CMK (cell line): ENCODE results near the gene SH3TC1.

Source experiments
- DNase-seq: peaks from one replicate; pipeline ENCODE4 v3.0.0-alpha.2; 2010; ENCODE audit warnings: low read depth

SH3TC1 gene

DNA sequence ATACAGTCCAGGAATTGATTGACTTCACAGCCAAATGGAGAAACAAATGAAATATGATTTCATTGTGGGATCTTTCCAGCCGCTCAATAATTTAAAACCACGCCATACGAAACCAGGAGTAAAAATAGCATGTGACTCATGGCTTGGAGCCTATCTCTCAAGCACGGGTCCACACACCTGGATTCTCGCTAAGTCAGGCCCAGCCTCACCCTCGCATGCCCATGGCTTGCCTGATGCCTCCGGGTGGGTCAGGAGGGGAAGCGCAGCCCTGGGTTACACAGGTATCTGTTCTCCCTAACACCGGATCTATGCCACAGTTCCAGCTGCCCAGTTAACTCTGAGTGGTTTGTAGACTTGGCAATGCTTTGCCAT is 34.9 kb upstream of the SH3TC1 start:
- DNase-seq = no peak

DNA sequence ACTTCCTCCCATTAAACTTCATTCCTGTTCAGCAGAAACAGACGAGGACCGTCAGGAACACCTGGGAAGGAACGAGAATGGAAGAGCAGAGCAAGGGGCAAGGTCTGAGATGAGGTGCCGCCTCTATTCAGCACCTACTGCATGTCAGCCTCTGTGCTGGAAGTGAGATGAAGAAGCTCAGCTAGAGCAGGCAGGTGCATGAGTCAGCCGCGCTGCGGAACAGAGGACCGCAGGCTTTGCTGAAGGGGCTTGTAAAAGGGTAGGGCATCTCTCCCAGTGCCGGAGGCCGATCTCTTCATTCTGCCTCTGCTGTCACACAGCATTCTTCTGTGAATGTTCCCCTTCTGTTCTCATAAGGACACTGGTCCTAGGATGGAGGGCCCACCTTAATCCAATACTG is 34.4 kb upstream of the SH3TC1 start:
- no peak for DNase-seq

DNA sequence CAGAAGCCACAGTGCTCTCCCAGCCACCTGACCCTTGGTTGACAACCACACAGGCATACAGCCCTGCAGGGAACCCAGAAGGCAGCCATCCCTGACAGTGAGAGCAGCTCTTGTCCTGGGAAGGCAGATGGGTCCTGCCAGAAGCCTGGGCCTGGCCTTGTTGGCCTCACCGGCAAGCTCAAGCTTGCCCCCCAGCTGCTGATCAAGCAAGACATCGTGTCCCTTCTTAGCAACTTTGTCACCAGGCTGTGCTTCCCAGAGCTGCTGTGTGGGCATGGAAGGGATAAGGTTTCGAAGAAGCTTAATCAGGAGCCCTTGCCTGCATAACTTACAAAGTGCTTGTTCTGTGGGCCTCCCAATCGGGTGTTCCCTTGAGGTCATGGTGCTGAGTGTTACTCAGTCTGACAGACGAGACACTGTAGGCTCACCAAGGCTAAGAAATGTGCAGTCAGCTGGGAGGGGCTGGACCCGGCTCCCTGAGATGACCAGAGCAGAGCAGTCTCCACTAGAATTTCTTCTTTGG is 33.7 kb upstream of the SH3TC1 start:
- DNase-seq = no peak

DNA sequence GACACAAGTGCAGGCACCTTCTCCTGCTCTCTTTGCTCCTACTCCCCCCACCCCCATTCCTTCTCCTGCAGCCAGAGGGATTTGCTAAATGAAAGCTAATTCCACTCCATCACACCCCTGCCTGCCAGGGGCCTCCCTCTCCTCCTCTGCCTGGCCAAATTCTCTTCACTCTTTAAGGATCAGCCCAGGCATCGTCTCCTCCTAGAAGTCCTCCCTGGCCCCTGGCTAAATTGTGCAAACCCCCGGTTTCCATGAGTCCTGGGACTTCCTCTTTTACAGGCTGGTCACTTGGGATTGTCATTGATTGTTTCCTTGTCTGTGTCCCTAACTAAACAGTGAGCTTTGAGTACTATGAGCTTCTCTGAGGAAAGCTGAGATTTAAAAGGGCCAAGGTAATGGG is 31.8 kb upstream of the SH3TC1 start:
- no peak for DNase-seq

DNA sequence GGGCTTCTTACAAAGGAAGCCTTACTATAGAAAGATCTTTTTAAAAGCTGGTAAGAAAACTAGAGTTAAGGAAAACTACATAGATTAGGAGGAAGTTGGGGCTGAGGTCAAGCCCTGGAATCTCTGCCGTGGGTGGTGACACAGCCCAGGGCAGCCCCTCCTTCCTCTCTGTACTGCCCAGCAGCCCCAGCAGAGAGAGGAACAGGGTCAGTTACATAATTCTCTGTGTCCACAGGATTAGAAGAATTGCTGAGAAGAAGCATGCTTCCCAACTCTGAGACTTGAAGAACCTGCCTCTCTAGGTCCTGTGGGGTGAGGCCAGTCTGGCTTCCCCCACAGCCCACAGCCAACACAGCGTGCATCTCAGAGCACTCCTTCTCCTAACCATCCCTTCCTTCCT is 31.3 kb upstream of the SH3TC1 start:
- no peak for DNase-seq

DNA sequence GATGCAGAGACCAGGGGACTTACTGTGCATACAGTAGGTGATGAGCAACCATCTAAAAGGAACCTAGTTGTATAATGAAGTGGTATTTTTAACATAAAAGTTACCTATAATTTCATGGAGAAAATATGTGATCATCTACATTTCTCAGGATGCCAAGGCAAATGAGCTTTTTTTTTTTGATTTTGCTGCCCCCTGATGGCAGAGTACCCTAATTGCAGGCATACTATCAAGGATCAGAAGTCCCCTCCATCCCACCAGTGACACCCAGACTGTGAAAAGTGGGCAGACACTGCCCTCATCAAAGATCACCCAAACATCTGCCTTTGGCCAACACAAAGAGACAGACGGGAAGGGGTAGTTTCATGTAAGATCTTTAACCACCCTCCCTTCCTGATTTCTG is 30.9 kb upstream of the SH3TC1 start:
- DNase-seq = no peak

DNA sequence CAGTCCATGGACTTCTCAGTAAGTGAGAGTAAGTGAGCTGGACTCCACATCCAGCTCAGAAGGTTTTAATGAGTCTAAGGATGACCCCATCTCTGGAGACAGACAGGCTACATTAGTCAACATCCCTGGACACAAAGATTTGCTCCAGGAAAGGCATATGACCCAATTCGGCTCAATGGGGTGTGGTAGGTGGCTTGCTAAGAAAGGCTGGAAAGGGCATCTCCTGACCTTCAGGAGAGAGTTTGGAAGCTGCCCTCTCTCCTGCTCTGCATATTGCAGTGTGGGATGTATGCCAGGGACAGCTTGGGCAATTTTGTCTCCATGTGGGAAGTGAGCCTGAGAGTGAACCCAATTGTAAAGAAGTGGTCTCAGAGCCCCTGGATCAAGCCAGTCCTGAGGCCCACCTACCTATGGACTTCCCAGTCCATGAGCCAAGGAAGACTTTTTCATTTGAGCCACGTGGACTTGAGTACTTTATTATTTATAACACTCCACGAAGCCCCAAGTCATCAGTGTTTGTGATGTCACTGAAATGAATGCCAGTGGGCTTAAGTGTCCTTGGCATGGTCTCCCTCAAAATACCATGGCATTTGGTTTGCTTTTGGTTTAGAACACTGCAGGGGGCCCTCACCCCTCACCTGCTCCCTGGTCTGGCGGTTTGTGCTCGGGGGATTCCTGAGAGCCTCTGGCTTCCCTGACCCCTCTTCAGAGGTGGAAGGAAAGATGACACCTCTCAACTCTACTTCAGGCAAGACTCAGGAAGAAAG is 30.1 kb upstream of the SH3TC1 start:
- DNase-seq = no peak

DNA sequence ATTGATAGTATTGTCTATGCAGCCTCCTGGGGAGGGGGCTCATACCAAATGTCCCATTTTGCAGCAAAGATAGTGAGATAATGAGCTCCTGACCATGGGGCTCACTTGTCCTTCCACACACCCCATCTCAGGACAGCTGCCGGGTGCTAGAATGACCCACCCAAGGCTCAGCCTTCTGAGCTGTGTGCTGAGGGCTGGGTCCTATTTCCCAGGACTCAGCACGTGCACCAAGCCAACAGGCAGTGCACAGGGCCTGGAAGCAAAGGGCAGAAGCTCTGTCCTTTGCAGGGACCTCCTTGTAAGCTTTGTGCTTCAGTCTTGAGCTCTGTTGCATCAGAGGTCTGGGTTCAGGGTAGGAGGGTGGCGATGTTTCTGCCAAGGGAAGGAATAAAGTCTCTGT is 29.3 kb upstream of the SH3TC1 start:
- DNase-seq = no peak

DNA sequence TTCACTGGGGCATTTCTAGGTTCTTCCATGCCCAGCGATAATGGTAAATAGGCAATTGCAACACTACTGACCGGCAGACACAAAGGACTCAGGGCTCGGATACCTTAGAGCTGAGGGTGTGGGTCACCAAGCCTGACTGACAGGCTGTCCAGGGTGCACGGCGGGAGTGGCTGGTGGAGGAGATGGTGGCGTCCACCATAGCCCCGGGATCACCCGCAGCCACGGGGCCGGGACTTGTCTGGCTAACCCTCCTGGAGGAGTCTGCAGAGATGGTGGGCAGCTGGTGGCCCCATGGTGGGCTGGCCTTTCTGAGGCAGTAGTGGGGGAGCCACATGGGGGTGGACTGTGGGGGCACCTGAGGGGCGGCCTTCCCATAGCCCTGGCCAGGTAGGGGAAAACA is 28.7 kb upstream of the SH3TC1 start:
- no peak for DNase-seq

DNA sequence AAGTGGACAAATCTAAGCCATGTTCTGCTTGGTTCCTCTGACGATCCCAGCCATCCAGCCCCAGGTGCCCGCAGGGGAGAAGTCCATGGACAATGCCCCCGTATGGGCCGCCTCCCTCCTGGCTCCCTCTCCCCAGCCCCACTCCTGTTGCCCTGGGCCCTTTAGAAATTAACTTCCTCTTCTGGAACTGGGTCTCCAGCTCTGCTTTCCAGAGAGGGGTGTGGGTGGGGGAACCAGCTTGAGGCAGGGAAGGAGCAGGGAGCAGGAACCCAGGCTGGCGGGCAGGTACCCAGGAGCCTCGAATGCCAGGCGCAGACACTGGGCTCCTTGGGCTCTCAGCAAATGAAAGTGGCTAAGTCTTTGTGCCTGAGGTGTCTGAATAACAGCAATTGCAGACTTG is 27.8 kb upstream of the SH3TC1 start:
- no peak for DNase-seq

DNA sequence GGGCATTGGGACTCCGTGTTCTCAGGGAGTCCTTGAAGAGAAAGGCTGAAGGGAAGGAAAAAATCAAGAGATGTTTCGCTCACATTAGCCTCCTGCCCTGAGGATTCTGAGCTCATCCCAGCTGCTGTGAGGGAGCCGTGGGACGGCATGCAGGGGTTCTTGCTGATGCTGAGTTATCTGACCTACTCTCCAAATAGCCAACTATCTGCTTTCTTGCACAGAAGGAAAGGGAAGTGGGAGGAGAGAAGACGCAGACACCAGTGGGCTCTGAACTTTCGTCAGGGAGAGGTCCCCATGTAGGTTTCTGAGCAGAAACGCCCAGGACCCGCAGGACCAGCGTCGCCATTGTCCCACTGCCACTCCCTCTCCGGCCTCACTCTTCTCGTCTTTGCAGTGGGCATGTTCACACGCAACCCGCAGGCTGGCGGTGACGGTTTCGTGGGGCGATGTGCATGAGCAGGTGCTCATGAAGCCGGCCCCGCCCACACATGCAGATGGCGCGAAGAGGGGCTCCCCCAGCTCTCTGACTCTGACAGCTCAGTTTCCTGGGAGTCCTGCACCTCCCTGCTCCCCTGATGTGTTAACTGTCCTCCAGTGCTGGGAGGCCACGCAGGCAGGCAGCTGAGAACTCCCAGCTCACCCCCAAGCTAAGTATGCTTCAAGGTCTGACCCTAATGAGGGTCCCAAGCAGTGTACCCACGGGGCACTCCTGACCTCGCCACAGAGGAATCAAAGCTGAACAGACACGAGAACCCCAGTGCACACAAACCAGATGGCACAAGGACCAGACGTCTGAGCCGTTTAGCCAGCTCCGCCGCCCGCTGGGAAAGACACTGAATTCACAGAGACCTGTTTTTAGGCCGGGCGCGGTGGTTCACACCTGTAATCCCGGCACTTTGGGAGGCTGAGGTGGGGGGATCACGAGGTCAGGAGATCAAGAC is 26.8 kb upstream of the SH3TC1 start:
- no peak for DNase-seq

DNA sequence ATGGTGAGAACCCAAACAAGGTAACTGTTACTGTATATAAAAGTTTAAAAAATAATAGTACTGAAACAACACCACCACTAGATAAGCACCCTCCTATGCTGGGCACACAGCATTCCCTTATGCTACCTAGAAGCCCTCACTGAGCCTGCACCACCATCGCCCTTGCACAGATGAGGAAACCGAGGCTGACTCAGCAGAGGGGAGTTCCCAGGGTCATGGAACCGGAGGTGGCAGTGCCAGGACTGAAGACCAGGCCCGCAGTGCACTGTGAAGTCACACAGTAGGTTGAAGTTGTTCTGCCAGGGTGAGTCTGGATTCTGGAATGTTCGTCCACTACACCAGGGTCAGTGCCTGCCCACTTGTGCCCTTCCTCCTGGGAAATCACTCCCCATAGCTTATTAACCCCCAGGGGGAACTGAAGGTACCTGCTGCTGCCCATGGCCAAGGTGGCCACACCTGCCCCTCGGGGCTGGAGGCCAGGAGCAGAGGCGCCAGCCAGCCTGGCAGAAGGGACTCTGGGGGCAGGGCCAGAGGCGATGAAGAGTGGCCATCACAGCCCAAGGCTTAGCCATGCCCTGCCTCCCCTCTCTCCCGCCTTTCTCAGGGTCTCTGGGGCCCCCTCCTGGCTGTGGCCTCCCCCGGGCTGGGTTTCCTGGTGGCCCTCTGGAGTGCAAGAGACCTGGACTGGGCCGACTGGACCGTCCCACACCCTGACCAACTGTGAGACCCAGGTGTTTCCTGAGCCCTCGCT is 25.4 kb upstream of the SH3TC1 start:
- DNase-seq = no peak

DNA sequence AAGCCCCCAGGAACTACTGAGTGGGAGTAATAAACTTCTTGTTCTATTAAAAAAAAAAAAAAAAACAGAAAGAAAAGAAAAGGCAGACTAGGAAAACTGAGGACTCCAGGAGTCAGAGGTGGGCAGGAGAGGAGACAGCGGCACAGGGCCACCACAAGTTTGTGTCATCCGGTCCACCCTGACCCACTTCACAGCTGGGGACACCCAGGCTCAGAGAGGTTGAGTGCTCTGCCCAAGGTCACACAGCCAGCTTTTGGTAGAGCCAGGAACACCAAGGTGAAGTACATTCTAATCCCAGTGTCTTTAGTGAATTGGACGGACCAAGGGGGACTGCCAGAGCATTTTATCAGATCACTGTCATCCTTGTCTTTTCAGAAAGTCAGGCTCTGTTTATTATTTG is 24.1 kb upstream of the SH3TC1 start:
- DNase-seq = no peak

DNA sequence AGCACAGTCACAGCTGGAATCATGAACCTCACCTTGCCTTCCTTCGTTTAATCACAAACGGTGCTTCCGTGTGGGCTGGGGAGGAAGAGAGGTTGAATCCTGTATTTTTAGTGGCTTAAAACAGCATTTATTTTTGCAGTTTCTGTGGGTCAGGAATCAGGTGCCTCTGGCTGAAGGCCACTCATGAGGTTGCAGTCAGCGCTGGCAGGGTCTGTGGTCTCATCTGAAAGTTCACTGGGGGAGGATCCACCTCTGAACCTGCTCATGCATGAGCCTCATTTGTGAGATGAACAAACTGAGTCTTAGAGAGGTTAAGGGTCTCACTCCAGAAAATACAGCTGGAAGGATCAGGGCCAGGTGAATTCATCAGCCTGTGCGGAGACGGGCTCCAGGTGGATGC is 23.4 kb upstream of the SH3TC1 start:
- no peak for DNase-seq

DNA sequence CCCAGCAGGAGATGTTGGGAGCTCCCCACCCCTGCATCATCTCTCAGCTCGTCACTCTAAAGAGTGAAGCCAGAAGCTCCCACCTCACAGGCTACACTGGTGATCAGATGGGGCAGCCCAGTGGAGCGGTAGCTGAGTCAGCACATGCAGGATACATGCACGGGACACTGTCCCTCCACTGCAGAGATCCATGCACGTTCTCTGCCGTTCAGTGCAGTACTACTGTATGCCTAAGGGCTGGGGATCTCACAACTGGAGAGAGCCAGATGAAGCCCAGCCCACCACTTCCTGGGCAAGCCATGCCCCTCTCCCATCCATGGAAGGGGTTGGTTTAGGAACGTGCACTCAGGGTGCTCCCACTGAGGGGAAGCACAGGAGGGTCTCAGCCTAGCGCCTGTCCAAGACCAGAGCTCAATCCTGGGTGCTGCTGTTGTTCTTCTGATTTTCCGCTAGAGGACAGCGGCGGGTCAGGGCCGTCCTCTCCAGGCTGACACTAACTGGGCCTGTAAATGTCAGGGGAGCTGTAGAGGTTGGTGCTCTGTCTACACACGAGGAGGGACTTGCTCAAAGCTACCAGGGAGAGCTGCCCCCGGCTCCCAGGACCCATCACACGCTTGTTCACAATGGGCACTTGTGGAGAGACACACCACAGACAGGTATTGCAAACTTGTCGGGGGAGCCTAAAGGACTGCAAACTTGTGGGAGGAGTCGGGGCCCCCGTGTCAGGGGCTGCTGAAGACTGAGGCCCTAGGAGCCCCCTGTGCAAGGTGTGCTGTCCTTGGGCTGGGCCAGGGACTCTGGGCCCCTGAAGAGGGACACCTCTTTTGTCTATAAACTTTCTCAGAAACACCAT is 22.3 kb upstream of the SH3TC1 start:
- no peak for DNase-seq

DNA sequence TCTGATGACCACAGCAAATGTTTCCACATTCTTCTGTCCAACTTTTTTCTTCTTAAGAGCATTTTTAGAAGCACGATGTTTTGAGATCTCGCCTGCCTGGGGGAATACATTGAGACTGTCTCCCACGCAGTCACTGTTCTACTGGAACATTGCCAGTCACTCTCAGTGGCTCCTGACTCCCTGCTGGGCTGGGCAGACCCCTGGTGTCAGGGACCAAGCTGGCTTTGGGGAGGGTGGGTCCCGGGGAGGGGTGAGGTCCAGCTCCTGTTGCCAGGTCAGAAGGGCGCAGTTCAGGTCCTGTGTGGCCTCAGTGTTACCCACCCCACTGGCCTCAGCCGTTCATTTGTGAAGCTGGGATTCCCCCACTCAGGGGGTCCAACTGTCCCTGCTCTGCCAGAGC is 21.5 kb upstream of the SH3TC1 start:
- DNase-seq = no peak

DNA sequence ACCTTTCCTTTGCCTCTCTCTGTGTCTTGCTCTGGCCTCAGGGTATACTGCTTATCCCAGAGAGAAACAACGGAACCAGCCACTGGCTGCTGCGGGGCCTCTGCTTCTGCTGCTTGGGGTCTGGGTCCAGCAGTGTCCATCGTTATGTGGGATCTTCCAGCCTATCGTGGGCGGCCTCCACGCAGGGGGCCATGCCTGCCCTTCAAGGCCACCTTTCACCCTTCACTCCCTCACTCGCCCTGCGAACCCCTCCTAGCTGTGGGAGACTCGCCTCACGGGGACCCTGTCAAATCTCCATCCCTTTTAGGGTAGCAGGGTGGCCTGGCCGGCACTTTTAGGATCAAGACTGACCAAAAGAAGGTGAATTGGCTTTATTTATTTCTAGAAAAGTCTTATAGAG is 21.1 kb upstream of the SH3TC1 start:
- DNase-seq = no peak

DNA sequence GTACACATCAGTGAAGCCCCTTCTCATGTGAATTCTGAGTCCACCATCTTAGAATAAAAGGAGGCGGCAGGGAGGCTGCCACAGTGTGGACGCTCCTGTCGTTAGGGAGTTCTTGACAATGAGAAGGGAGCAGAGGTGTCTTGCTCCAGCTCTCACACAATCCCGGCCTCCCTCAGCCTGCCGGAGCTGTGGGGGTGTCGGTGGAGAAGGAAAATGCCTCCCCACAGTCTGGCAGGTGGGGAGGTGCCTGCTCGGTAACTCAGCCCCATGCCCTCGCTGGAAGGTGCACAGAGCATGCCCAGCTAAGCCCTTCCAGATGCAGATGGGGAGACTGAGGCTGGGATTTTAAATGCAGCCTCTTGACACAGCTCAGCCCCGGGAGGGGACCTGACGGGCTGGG is 20.0 kb upstream of the SH3TC1 start:
- no peak for DNase-seq

DNA sequence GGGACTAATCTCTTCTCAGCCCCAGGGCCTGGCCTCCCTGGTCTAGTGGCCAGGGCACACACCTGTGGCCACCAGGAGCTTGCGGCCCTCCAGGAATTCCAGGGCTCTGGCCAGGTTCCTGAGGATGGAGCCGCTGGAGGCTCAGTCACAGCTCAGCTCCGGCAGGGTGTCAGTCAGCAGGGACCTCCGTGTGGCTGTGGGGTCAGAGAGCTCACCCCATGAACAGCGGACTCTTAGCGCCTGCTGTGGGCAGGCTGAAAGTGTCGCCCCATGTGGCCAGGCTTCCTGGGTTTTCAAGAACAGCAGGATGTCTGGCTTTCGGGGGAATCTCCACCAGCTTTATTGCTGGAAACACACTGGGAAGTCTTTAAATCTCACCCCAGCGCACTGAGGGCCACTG is 19.3 kb upstream of the SH3TC1 start:
- DNase-seq = no peak

DNA sequence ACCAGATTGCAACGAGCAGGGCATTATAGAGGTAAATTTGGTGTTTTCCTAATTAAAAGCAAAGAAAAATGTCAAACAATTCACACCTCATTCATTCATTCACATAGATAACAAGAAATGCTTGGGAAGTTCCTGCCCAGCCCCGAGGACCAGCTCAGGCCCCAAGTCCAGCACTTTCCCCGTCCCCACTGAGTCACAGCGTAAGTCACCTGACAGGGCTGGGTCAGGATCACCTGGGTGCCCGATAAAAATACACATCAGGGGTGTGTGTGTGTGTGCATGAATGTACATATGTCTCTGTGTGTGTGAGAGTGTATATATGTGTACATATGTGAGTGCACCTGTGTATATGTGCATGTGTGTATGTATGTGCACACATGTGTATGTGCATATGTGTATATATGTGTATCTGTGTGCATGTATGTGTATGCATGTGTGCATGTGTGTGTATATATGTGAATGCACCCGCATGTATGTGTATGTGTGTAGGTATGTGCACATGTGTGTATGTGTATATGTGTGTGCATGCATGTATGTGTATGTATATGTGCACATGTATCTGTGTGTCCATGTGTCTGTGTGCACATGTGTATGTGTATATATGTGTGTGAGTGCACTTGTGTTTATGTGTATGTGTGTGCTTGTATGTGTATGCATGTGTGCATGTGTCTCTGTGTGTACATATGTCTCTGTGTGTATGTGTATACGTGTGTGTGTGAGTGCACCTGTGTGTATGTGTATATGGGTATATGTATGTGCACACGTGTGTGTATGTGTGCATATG is 18.6 kb upstream of the SH3TC1 start:
- DNase-seq = no peak

DNA sequence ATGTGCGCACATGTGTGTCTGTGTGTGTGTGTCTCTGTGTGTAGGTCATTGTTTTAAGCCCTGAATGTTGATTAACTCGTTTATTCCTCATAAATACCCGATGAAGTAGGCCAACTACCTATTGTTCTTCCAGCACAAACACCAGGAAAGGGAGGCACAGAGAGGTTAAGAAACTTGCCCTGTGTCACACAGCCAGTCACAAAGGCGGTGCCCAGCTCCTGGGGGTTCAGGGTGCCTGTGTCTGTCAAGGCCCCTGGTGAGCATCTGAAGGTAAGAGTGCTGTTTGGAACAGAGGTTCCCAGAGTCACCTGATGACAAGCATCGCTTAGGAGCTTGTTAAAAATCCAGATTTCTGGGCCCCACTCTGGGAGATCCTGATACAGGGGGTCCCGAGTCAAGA is 18.0 kb upstream of the SH3TC1 start:
- DNase-seq = no peak
